AG10803 (cell line): Measurements from ENCODE around the gene SNCAIP.

Source experiments
- DNase-seq: peaks from one replicate; pipeline ENCODE4 v3.0.0; 2010; ENCODE audit warnings: low read depth
- H3K4me3 ChIP-seq: 2 replicates; pipeline ENCODE4 v1.5.1; 2011; ENCODE audit warnings: mild to moderate bottlenecking, low read length, control low read depth
- CTCF ChIP-seq: conservative IDR thresholded peaks from 2 replicates; pipeline ENCODE4 v1.5.1; 2011; ENCODE audit warnings: mild to moderate bottlenecking, low read length, control low read depth, inconsistent platforms

SNCAIP gene

GRCh38 chr5:122430319-122430586 is 118.2 kb downstream of the SNCAIP start:
- H3K4me3 ChIP-seq: no peak overlapping the region
- no peak for DNase-seq
- TF ChIP-seq CTCF: no peak

DNA sequence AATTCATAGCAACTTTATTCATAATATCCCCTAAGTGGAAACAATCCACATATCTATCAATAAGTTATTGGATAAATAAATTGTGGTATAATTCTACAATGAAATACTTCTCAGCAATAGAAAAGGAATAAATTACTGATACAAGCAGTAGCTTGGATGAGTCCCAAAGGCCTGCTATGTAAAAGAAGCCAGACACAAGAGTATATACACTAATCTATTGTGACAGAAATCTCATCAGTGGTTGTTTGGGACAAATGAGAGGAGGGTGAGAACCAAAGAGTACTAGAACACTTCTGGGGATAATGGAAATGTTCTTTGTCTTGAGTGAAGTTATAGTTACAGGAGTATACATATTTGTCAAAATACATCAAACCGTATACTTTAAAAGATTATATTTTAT is 119.3 kb downstream of the SNCAIP start:
- no peak for DNase-seq
- TF ChIP-seq CTCF: no peak
- no peak overlapping the region for H3K4me3 ChIP-seq

- no peak for DNase-seq
- no peak overlapping the region for H3K4me3 ChIP-seq
- no peak for TF ChIP-seq CTCF
These were observed 122.4 kb downstream of the SNCAIP start for GRCh38 chr5:122434205-122434970.

DNA sequence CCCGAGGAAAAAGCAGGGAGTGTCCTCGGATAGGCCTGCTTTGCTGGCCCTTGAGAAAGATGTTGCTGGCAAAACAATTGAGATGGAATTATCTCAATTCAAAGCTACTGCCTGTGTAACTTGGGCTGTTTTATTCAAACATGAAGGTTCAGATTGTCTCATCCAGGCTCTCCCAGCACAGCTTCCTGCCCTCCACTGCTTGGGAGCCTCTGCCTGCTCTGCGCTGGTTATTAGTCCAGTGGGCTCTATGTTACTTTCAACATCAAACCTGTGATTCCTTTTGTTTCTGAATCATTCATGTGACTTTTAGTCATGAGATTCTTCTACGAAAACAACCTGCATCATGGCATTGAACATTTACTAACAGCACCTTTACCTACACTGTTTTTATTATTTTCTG is 123.2 kb downstream of the SNCAIP start:
- no peak for DNase-seq
- H3K4me3 ChIP-seq: no peak overlapping the region
- TF ChIP-seq CTCF: no peak

- no peak for TF ChIP-seq CTCF
- no peak for DNase-seq
These were observed 123.7 kb downstream of the SNCAIP start for GRCh38 chr5:122435761-122436160.

GRCh38 chr5:122436615-122437014 is 124.6 kb downstream of the SNCAIP start:
- no peak overlapping the region for H3K4me3 ChIP-seq
- no peak for DNase-seq
- no peak for TF ChIP-seq CTCF

More at GRCh38 chr5:122435761-122436160, 123.7 kb downstream of the SNCAIP start:
- no peak overlapping the region for H3K4me3 ChIP-seq

DNA sequence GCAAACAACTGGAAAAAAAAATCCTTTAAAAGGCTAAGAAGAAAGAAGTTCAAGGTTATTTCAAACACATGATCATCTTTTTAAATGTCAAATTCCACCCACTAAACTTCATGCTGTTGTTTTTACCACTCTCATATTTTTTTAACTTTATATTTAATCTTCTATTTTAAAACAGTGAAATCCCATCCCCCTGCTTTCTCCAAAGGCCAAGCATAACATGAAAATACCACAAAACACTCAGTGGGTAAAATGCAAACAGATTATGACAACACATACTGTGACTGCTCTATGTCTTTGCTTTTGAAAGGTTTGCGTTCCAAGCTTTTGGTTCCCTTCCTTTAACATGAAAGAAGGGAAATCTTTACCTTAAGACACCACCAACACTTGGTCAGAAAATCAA is 127.6 kb downstream of the SNCAIP start:
- H3K4me3 ChIP-seq: no peak overlapping the region
- TF ChIP-seq CTCF: no peak
- DNase-seq: no peak
